ENCODE data around the gene COL5A1.
A peak's percentile ranks its signal among the peaks of the same experiment; 100 is the strongest.

COL5A1 gene

DNA sequence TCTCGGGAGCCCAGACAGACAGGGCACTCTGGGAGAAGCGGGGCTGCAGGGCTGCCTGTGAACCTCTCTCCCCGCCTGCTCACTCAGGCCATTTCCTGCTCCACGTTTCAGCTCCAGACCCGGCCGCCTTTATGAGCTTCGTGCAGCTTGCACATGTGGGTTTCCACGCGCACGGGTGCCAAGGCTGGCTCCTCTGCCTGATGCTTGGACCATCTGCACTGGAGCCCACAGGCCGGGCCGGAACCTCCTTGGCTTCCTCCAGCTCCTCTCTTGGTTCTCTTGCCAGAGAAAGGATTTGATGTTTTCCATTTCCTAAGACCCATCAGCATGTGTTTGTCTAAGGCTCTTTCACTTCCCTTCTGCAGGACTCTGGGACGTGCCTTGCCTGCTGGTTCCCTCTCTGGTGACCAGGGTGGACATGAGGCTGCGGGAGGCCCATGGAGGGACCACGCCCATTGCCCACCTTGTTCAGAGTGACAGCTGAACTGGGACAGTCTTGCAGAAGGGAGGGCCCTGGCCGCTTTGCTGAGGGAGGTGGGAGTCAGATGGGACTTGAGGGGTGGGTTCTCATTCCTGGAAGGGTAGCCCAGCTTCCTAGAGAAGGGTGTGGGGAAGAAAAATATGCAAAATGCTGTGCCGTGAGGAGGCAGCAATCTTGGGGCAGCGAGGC, 23.3 kb upstream of the COL5A1 start:
- peaks cover 17% of the 10 kb centered on the region for H3K9me3 ChIP-seq (ENCODE audit: control insufficient read depth, low read length)
- no peak overlapping the region for H2AFZ ChIP-seq (ENCODE audit: low read depth, low read length)
- WGBS = 83% methylated on average over 18 of the region's 18 CpGs
- no peaks in the 10 kb centered on the region for H3K4me1 ChIP-seq (ENCODE audit: control insufficient read depth, insufficient read depth, low read depth, low read length)
- no peaks in the 10 kb centered on the region for H3K79me1 ChIP-seq (replicated peaks; ENCODE audit: low read length, poor library complexity, severe bottlenecking)
- H2BK15ac ChIP-seq (ENCODE audit: low read depth, poor library complexity, severe bottlenecking) = no peak overlapping the region
- no peak for DNase-seq
- H3K4me3 ChIP-seq (ENCODE audit: insufficient read depth in 1 of 2, low read depth in 1 of 2, low read length in 2 of 2) = no peak overlapping the region
- H3K18ac ChIP-seq (ENCODE audit: low read depth in 1 of 2, low read length in 2 of 2) = peak overlapping the region in 1 of 2 experiments; percentile 61
- no peak overlapping the region for H3K14ac ChIP-seq (ENCODE audit: low read length in 2 of 2)
- peak overlapping the region; percentile 50 for H4K8ac ChIP-seq (ENCODE audit: low read length)
- no peak overlapping the region for H2BK5ac ChIP-seq (ENCODE audit: low read depth, low read length, poor library complexity, severe bottlenecking)
- H2BK12ac ChIP-seq (ENCODE audit: low read length in 2 of 2) = peak overlapping the region in 1 of 2 experiments; percentile 64
- H3K27ac ChIP-seq (ENCODE audit: low read length, poor library complexity, severe bottlenecking) = no peak overlapping the region
- no peak overlapping the region for H3K4me2 ChIP-seq (ENCODE audit: low read length, poor library complexity, severe bottlenecking)
- H3K9ac ChIP-seq (ENCODE audit: low read length) = no peak overlapping the region
- no peak overlapping the region for H2AK5ac ChIP-seq (ENCODE audit: low read length, severe bottlenecking)
- H3K36me3 ChIP-seq (ENCODE audit: control insufficient read depth in 1 of 2, insufficient read depth in 2 of 2, low read depth in 1 of 2, low read length in 2 of 2) = no peaks in the 10 kb centered on the region
- no peak overlapping the region for H2BK120ac ChIP-seq (ENCODE audit: low read depth, low read length)
- no peaks in the 10 kb centered on the region for H3K27me3 ChIP-seq (ENCODE audit: control insufficient read depth in 1 of 2, insufficient read depth in 1 of 2, low read length in 2 of 2)
- H3K4ac ChIP-seq (ENCODE audit: low read depth in 1 of 2, low read length in 2 of 2) = no peak overlapping the region
- no peak overlapping the region for H4K91ac ChIP-seq (ENCODE audit: low read length)
- H3K23ac ChIP-seq (ENCODE audit: low read length in 2 of 2) = no peak overlapping the region

DNA sequence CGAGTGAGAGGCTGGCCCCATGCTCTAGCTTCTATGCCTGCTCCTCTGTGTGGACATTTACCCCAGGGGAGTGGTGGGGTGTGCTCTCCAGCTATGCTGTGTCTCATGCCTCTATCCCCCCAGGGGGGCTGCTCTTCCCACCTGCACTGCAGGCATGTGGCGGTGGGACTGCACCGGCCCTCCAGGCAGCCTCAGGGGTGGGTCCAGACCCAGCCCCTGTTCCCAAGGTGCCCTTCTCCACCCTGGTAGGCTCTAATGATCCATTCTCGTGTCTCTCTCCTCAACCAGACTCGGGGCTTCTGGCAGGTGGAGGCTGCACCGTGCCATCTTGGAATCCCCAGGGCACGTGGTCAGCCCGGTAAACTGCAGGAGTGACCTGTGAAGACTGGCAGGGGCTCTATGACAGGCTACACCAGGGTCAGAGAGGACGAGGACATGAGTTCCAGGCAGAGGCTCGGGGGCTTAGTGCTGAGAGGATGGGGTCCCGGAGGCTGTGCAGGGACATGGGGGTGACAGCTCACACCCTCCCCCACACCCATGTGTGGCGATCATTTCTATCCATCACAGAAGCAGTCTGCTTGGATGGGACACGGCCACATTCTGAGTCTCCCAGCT, 22.7 kb upstream of the COL5A1 start:
- no peaks in the 10 kb centered on the region for H3K36me3 ChIP-seq (ENCODE audit: control insufficient read depth in 1 of 2, insufficient read depth in 2 of 2, low read depth in 1 of 2, low read length in 2 of 2)
- no peak for DNase-seq
- H3K27me3 ChIP-seq (ENCODE audit: control insufficient read depth in 1 of 2, insufficient read depth in 1 of 2, low read length in 2 of 2) = no peaks in the 10 kb centered on the region
- H3K4me2 ChIP-seq (ENCODE audit: low read length, poor library complexity, severe bottlenecking) = no peak overlapping the region
- H2AFZ ChIP-seq (ENCODE audit: low read depth, low read length) = no peak overlapping the region
- H3K18ac ChIP-seq (ENCODE audit: low read depth in 1 of 2, low read length in 2 of 2) = peak overlapping the region in 1 of 2 experiments; percentile 46
- H3K14ac ChIP-seq (ENCODE audit: low read length in 2 of 2) = no peak overlapping the region
- no peak overlapping the region for H2BK5ac ChIP-seq (ENCODE audit: low read depth, low read length, poor library complexity, severe bottlenecking)
- no peak overlapping the region for H2BK120ac ChIP-seq (ENCODE audit: low read depth, low read length)
- WGBS = 96% methylated on average over 10 of the region's 13 CpGs
- no peak overlapping the region for H3K4me3 ChIP-seq (ENCODE audit: insufficient read depth in 1 of 2, low read depth in 1 of 2, low read length in 2 of 2)
- H4K8ac ChIP-seq (ENCODE audit: low read length) = no peak overlapping the region
- no peak overlapping the region for H3K23ac ChIP-seq (ENCODE audit: low read length in 2 of 2)
- no peaks in the 10 kb centered on the region for H3K79me1 ChIP-seq (replicated peaks; ENCODE audit: low read length, poor library complexity, severe bottlenecking)
- H2BK12ac ChIP-seq (ENCODE audit: low read length in 2 of 2) = peak overlapping the region in 1 of 2 experiments; percentile 45
- peaks cover 11% of the 10 kb centered on the region for H3K9me3 ChIP-seq (ENCODE audit: control insufficient read depth, low read length)
- peak overlapping the region; percentile 6 for H4K91ac ChIP-seq (ENCODE audit: low read length)
- H3K4ac ChIP-seq (ENCODE audit: low read depth in 1 of 2, low read length in 2 of 2) = no peak overlapping the region
- no peak overlapping the region for H2BK15ac ChIP-seq (ENCODE audit: low read depth, poor library complexity, severe bottlenecking)
- no peak overlapping the region for H3K9ac ChIP-seq (ENCODE audit: low read length)
- H3K4me1 ChIP-seq (ENCODE audit: control insufficient read depth, insufficient read depth, low read depth, low read length) = no peaks in the 10 kb centered on the region
- H3K27ac ChIP-seq (ENCODE audit: low read length, poor library complexity, severe bottlenecking) = no peak overlapping the region
- H2AK5ac ChIP-seq (ENCODE audit: low read length, severe bottlenecking) = no peak overlapping the region

DNA sequence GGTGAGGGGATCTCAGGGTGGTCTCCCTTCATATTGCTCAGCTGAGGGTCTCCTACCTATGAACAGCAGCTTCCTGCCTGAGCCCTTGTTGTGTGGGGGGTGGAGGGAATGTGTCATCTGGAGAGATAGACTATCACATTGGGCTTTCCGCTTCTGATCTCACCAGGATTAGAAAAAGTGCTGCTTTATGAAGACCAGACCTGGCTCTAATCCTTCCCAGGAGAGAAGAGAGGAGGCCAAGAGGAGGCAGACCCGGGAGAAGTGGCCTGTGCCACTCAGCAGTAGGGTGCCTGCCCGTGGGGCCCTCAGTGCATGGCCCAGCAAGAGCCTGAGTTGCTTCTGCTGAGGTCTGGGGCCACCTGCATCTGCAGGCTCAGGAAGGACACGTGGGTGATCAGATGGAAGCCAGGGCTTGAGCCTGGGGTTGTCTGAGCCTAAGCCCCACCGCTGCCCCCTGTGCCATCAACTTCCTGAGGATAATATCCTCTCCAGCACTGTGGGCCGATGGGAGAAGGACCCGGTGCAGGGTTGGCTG, 22.1 kb upstream of the COL5A1 start:
- Histone ChIP-seq H3K9ac (ENCODE audit: low read length) (no peak overlapping the region), H3K4me3 (ENCODE audit: insufficient read depth in 1 of 2, low read depth in 1 of 2, low read length in 2 of 2) (no peak overlapping the region), H2AK5ac (ENCODE audit: low read length, severe bottlenecking) (no peak overlapping the region), H3K23ac (ENCODE audit: low read length in 2 of 2) (no peak overlapping the region), H2AFZ (ENCODE audit: low read depth, low read length) (no peak overlapping the region), H3K4me1 (ENCODE audit: control insufficient read depth, insufficient read depth, low read depth, low read length) (peaks cover under 1% of the 10 kb centered on the region), H3K36me3 (ENCODE audit: control insufficient read depth in 1 of 2, insufficient read depth in 2 of 2, low read depth in 1 of 2, low read length in 2 of 2) (no peaks in the 10 kb centered on the region), H4K8ac (ENCODE audit: low read length) (no peak overlapping the region), H2BK12ac (ENCODE audit: low read length in 2 of 2) (peak overlapping the region; percentile 6 to 45), H3K79me1 (replicated peaks; ENCODE audit: low read length, poor library complexity, severe bottlenecking) (no peaks in the 10 kb centered on the region), H4K91ac (ENCODE audit: low read length) (peak overlapping the region; percentile 52), H3K4me2 (ENCODE audit: low read length, poor library complexity, severe bottlenecking) (no peak overlapping the region), H3K27ac (ENCODE audit: low read length, poor library complexity, severe bottlenecking) (no peak overlapping the region), H2BK120ac (ENCODE audit: low read depth, low read length) (no peak overlapping the region), H3K27me3 (ENCODE audit: control insufficient read depth in 1 of 2, insufficient read depth in 1 of 2, low read length in 2 of 2) (no peaks in the 10 kb centered on the region), H3K14ac (ENCODE audit: low read length in 2 of 2) (no peak overlapping the region), H2BK5ac (ENCODE audit: low read depth, low read length, poor library complexity, severe bottlenecking) (no peak overlapping the region), H3K4ac (ENCODE audit: low read depth in 1 of 2, low read length in 2 of 2) (no peak overlapping the region), H2BK15ac (ENCODE audit: low read depth, poor library complexity, severe bottlenecking) (peak overlapping the region; percentile 21), H3K9me3 (ENCODE audit: control insufficient read depth, low read length) (peaks cover 6% of the 10 kb centered on the region), H3K18ac (ENCODE audit: low read depth in 1 of 2, low read length in 2 of 2) (peak overlapping the region in 1 of 2 experiments; percentile 46)
- no peak for DNase-seq
- 91% methylated on average over 7 of the region's 7 CpGs for WGBS

DNA sequence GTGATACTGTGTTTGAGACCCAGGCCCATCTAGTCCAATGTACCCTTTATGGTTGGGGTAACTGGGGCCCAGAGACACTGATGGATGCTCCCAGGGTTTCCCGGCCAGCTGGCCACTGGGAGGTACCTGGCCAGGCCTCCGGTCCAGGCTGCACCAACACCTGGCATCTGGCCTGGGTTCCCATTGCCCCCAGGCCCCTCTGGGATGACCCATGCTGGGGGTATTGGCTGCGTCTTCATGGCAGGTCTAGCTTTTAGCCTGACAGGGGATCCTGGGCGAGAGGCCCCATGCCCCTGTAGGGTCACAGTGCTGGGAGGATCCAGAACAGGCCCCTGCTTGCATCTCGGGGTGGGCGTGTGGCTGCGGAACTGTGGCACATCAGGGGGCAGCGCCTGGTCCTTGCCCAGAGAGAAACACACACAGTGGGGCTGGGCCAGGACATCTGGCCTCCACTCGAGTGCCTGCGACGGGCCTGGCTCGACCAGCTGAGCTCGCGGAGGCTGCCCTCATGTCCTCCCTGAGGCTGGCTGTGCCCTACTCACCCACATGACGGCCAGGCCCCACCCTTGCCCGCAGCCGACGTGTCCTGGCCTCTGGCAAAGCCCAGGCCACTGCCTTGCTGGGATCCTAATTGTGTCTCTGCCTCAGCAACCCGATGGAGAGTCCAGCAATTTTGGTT, 21.5 kb upstream of the COL5A1 start:
- Histone ChIP-seq H4K8ac (ENCODE audit: low read length) (peak overlapping the region; percentile 1), H2BK15ac (ENCODE audit: low read depth, poor library complexity, severe bottlenecking) (peak overlapping the region; percentile 50), H2AFZ (ENCODE audit: low read depth, low read length) (no peak overlapping the region), H2BK5ac (ENCODE audit: low read depth, low read length, poor library complexity, severe bottlenecking) (no peak overlapping the region), H2BK12ac (ENCODE audit: low read length in 2 of 2) (peak overlapping the region; percentile 6 to 85), H3K4me3 (ENCODE audit: insufficient read depth in 1 of 2, low read depth in 1 of 2, low read length in 2 of 2) (no peak overlapping the region), H3K27ac (ENCODE audit: low read length, poor library complexity, severe bottlenecking) (no peak overlapping the region), H3K9ac (ENCODE audit: low read length) (no peak overlapping the region), H3K14ac (ENCODE audit: low read length in 2 of 2) (peak overlapping the region in 1 of 2 experiments; percentile 66), H3K23ac (ENCODE audit: low read length in 2 of 2) (no peak overlapping the region), H3K79me1 (replicated peaks; ENCODE audit: low read length, poor library complexity, severe bottlenecking) (no peaks in the 10 kb centered on the region), H3K18ac (ENCODE audit: low read depth in 1 of 2, low read length in 2 of 2) (peak overlapping the region; percentile 38 to 54), H2BK120ac (ENCODE audit: low read depth, low read length) (no peak overlapping the region), H2AK5ac (ENCODE audit: low read length, severe bottlenecking) (no peak overlapping the region), H4K91ac (ENCODE audit: low read length) (peak overlapping the region; percentile 77), H3K9me3 (ENCODE audit: control insufficient read depth, low read length) (no peaks in the 10 kb centered on the region), H3K36me3 (ENCODE audit: control insufficient read depth in 1 of 2, insufficient read depth in 2 of 2, low read depth in 1 of 2, low read length in 2 of 2) (no peaks in the 10 kb centered on the region), H3K4me1 (ENCODE audit: control insufficient read depth, insufficient read depth, low read depth, low read length) (peaks cover 6% of the 10 kb centered on the region), H3K4ac (ENCODE audit: low read depth in 1 of 2, low read length in 2 of 2) (peak overlapping the region in 1 of 2 experiments; percentile 28), H3K27me3 (ENCODE audit: control insufficient read depth in 1 of 2, insufficient read depth in 1 of 2, low read length in 2 of 2) (no peaks in the 10 kb centered on the region), H3K4me2 (ENCODE audit: low read length, poor library complexity, severe bottlenecking) (no peak overlapping the region)
- no peak for DNase-seq
- WGBS = 96% methylated on average over 19 of the region's 19 CpGs

Data from mesenchymal stem cell (in vitro differentiated cells and primary cell).